ENCODE measurements around the gene SMC5.

SMC5 gene

DNA sequence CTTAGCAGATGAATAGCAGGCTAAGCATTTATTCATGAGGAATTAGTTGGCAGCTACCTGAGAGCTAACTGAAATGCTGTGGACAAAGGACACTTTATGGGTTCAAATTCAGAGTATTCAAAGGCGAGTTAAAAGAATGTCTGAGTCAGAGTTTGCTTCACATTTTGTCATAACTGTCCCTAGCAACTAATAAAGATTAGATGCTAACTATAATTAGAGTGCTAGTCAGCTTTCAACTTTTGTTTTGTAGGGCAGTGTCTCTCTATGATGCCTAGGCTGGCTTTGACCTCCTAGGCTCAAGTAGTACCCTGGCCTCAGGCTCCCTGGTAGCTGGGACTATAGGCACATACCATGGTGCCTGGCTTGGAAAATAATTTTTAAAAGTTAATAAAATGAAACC lies 4.6 kb downstream of the SMC5 start:
- TF ChIP-seq ZNF70 (CRISPR knock-in tag; IDR thresholded peaks at IDR 0.05) (no peak), ISL1 (CRISPR knock-in tag; IDR thresholded peaks at IDR 0.05) (no peak)
- no peak for ATAC-seq

DNA sequence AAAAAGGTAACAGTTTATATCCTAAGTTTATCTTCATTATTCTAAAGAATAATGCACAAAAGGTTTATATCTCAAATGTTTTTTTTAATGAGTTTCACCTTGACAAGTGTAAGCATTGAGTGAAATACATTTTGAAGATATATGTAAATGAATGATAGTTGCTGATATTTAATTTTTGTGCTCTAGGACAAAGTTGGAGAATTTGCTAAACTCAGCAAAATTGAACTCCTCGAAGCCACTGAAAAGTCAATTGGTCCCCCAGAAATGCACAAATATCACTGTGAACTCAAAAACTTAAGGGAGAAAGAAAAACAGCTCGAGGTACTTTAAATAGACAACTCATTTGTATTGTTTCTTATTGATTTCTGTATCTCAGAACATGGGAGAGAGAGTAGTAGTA lies 19.5 kb downstream of the SMC5 start:
- ATAC-seq = no peak
- TF ChIP-seq RARB (CRISPR knock-in tag; IDR thresholded peaks at IDR 0.05) = no peak

- no peak for TF ChIP-seq ZC3H10 (CRISPR knock-in tag; IDR thresholded peaks at IDR 0.05)
- no peak for TF ChIP-seq ZFP3 (CRISPR knock-in tag; IDR thresholded peaks at IDR 0.05)
- TF ChIP-seq CSRNP3 (CRISPR knock-in tag; IDR thresholded peaks at IDR 0.05) = no peak
- no peak for TF ChIP-seq PPARA (CRISPR knock-in tag; IDR thresholded peaks at IDR 0.05; ENCODE audit: borderline replicate concordance)
Observed at GRCh38 chr9:70283848-70284247, 25.1 kb downstream of the SMC5 start.

DNA sequence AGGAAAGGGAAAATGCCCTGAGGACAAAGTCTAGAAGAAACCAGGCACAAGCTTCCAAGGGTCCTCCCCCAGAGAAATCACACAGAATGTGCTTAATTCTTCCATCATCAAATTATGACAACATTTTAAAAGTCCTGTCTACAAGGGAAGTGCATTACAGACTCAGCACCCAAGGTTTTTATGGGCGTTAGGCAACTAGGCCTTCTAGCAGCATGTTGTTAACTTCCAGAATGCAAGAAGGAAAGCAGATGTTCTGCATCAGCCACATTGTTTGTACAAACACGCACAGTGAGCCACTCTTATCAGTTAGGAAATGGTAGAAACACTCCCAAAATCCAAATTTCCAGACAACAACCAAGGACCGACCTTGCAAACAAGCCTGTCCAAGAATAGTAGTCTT lies 26.5 kb downstream of the SMC5 start:
- no peak for ATAC-seq
- TF ChIP-seq ZNF565 (CRISPR knock-in tag; conservative IDR thresholded peaks at IDR 0.05; ENCODE audit: low read depth) (no peak), GLIS3 (CRISPR knock-in tag; IDR thresholded peaks at IDR 0.05) (no peak), ISL1 (CRISPR knock-in tag; IDR thresholded peaks at IDR 0.05) (no peak), BACH2 (CRISPR knock-in tag; IDR thresholded peaks at IDR 0.05; ENCODE audit: borderline replicate concordance) (no peak), ZFP30 (CRISPR knock-in tag; IDR thresholded peaks at IDR 0.05) (no peak), PATZ1 (CRISPR knock-in tag; IDR thresholded peaks at IDR 0.05; ENCODE audit: borderline replicate concordance) (no peak), ZNF70 (CRISPR knock-in tag; IDR thresholded peaks at IDR 0.05) (no peak), OSR1 (CRISPR knock-in tag; IDR thresholded peaks at IDR 0.05) (no peak), ZFP3 (CRISPR knock-in tag; IDR thresholded peaks at IDR 0.05) (no peak), TSHZ2 (CRISPR knock-in tag; IDR thresholded peaks at IDR 0.05) (no peak), TOX (CRISPR knock-in tag; IDR thresholded peaks at IDR 0.05; ENCODE audit: borderline replicate concordance) (no peak), CSRNP3 (CRISPR knock-in tag; IDR thresholded peaks at IDR 0.05) (no peak), POU6F1 (CRISPR knock-in tag; IDR thresholded peaks at IDR 0.05; ENCODE audit: borderline replicate concordance, low read depth) (no peak), CSDC2 (CRISPR knock-in tag; IDR thresholded peaks at IDR 0.05) (no peak), RARB (CRISPR knock-in tag; IDR thresholded peaks at IDR 0.05) (no peak)

More at GRCh38 chr9:70283848-70284247, 25.1 kb downstream of the SMC5 start:
- ATAC-seq = no peak

Data from SK-N-SH treated with all-trans-retinoic acid at 6 μM for 48 hours (cell line).